GM18498 (cell line): ENCODE data around the gene HOXD12.

ENCODE experiments used
- ATAC-seq: cut with Tn5 transposase; IDR thresholded peaks from one replicate; pipeline ENCODE4 v1.9.1; 2021; ENCODE audit warnings: mild to moderate bottlenecking, moderate library complexity; ENCODE audit not compliant: unreplicated experiment

Gene HOXD12

DNA sequence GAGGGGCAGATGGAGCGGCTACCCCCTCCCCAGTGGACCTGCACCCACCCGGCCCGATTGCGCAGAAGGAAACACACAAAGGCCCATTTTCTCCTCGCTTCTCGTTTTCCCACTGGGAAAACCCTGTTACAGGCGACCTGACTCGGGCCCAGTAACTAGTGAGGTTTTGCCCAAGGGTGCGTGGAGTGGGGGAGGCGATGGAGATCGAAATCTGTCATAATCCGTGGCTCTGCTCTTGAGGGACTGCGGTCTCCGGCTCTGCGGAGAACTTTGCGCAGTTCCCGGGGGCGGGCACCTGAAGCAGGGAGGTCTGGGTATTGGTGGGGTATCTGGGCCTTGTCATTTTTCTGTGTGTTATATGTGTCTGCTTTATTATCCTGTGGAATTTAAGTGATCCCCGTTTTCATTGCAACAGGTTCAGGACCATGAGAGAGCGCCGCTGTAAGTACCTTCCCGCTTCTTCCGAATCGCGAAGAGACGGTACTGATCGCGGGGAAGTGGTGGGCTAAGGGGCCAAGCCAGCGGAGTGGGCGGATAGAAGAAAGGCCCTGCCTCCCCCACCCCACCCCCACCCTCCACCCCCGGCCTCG, 47.7 kb downstream of the HOXD12 start:
- no peak for ATAC-seq

GRCh38 chr2:176147800-176148496, 48.4 kb downstream of the HOXD12 start:
- ATAC-seq, result no peak

DNA sequence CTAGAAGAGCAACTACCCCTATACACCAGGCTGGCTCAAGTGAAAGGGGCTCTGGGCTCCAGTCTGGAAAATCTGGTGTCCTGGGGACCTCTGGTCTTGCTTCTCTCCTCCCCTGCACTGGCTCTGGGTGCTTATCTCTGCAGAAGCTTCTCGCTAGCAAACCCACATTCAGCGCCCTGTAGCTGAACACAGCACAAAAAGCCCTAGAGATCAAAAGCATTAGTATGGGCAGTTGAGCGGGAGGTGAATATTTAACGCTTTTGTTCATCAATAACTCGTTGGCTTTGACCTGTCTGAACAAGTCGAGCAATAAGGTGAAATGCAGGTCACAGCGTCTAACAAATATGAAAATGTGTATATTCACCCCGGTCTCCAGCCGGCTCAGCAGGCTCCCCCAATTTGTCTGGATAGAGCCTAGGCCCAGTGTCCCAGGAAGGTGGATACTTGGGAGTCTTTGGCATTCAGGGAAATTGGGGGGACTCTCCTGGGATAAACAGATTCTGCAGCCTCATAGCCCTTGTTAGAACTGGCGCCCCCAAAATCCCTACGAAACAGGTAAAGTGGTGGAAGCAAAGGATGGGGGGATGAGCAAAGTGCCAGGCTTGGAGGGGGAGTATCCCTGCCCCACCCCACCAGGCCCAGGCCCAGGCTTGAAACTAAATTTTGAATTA, 49.3 kb downstream of the HOXD12 start:
- ATAC-seq, result no peak

DNA sequence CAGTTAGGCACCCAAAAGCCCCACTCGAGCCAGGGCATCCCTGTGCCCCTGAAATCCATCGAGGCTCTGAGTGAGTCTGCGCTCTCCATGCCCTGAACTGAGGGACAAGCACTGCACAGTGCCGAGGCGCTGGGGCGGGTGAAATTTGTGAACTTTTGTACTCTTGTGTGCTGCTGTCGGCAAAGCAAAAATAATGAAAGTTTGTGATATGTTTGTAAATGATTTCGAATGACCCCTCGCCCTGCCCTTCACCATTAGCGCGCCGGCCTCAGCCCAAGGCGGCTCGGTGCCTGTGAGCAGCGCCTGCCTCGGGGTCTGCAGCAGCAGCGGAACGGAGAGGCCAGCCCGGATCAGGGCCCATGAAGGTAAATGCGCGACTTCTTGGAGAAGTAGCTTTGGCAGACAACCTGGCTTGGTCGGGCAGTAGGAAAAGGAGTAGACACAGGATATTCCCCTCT, 49.9 kb downstream of the HOXD12 start:
- ATAC-seq, result no peak

GRCh38 chr2:176149939-176150583, 50.5 kb downstream of the HOXD12 start:
- no peak for ATAC-seq

DNA sequence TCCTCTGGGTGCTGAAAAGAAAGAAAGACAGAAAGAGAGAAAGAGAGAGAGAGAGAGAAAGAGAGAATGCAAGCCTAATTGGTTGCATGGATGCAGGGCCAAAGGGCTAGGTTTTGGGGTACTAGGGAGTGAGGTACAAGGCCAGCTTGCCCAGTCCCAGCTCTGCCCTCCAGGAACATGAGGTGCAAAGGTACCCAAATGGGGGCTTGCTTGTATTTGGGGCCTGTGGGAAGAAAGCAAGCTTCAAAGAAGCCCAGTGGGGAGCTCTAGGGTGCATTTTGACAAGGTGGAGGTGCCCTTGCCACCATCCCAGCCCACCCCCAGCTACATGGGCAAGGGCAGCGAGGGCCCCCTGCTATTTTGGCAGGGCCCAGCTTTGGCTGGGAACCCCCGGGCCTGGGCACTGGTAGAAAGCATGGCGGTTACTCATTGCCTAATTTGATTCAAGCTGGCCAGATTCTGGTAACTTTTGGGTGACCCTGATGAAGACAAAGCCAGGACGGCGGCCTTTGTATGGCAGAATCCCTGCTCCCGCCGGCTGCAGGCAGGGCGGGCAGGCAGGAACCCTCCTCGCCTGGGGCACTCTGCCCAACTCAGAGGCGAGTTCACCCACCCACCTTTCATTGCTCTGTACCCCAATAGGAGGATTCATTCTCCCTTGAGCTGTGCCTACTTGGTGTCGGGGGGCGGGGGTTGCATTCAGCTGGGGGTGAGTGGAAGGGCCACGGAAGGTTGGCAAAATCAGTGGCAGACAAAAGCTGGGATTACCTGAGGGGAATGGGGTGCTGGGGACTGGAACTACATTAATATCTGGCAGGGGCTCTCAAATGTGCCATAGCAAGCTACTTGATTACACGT, 51.2 kb downstream of the HOXD12 start:
- ATAC-seq, result no peak

DNA sequence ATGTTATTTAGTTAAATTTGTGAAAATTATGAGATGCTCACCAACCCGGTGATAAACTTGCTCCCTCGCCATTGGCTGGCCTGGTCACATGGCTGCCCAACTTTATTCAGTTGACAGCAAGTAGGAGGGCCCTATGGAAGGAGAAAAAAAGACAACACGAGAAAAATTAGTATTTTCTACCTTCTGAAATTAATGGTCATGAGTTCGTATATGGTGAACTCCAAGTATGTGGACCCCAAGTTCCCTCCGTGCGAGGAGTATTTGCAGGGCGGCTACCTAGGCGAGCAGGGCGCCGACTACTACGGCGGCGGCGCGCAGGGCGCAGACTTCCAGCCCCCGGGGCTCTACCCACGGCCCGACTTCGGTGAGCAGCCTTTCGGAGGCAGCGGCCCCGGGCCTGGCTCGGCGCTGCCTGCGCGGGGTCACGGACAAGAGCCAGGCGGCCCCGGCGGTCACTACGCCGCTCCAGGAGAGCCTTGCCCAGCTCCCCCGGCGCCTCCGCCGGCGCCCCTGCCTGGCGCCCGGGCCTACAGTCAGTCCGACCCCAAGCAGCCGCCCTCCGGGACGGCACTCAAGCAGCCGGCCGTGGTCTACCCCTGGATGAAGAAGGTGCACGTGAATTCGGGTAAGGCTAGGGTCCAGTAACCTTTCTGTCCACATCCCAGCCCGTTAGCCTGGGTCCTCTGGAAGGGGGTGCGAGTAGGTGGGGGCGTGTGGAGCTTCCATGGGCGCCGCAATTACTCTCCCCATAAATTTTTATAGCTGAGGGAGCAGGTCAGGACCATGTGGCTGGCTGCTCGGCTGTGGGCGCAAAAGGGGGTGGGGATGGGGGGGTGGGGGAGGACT, 52.1 kb downstream of the HOXD12 start, which contains the start of gene HOXD4:
HOXD4 (plus strand) TSS at position 109 of the 846 bp plus-strand sequence; CDS start at position 193, 84 bp downstream.
- ATAC-seq, result no peak
